Ishikawa (cell line): Measurements from ENCODE around the gene YY1.

ENCODE experiments used
- CEBPB ChIP-seq: IDR thresholded peaks from 2 replicates; pipeline ENCODE4 v1.6.1; 2012
- CREB1 ChIP-seq: IDR thresholded peaks from 2 replicates; pipeline ENCODE4 v1.6.1; 2012; ENCODE audit warnings: low read depth
- EGR1 ChIP-seq: IDR thresholded peaks from 2 replicates; pipeline ENCODE4 v1.6.1; 2012
- EP300 ChIP-seq: IDR thresholded peaks from 2 replicates; pipeline ENCODE4 v1.6.1; 2012; ENCODE audit warnings: borderline replicate concordance
- FOXM1 ChIP-seq: IDR thresholded peaks from 2 replicates; pipeline ENCODE4 v1.6.1; 2012; ENCODE audit warnings: low read depth, borderline replicate concordance
- MAX ChIP-seq: IDR thresholded peaks from 2 replicates; pipeline ENCODE4 v1.6.1; 2012
- NFIC ChIP-seq: IDR thresholded peaks from 2 replicates; pipeline ENCODE4 v1.6.1; 2012
- RAD21 ChIP-seq: IDR thresholded peaks from 2 replicates; pipeline ENCODE4 v1.6.1; 2012; ENCODE audit warnings: low read depth
- REST ChIP-seq: IDR thresholded peaks from 2 replicates; pipeline ENCODE4 v1.6.1; 2012; ENCODE audit warnings: low read depth, mild to moderate bottlenecking
- TAF1 ChIP-seq: IDR thresholded peaks from 2 replicates; pipeline ENCODE4 v1.6.1; 2012; ENCODE audit warnings: low read depth, mild to moderate bottlenecking
- USF1 ChIP-seq: IDR thresholded peaks from 2 replicates; pipeline ENCODE4 v1.6.1; 2012
- YY1 ChIP-seq: IDR thresholded peaks from 2 replicates; pipeline ENCODE4 v1.6.1; 2012; ENCODE audit warnings: low read depth

- TF ChIP-seq EP300: no peak
- TF ChIP-seq USF1: no peak
- no peak for TF ChIP-seq CEBPB
- TF ChIP-seq TAF1: no peak
- no peak for TF ChIP-seq FOXM1
- TF ChIP-seq NFIC: no peak
- no peak for TF ChIP-seq YY1
- TF ChIP-seq CREB1: no peak
- no peak for TF ChIP-seq MAX
- no peak for TF ChIP-seq EGR1
- TF ChIP-seq RAD21: no peak
- no peak for TF ChIP-seq REST
Measured at GRCh38 chr14:100252684-100253083, 13.7 kb downstream of the YY1 start.
